ENCODE results near the gene PLEKHA1.

The PLEKHA1 gene

DNA sequence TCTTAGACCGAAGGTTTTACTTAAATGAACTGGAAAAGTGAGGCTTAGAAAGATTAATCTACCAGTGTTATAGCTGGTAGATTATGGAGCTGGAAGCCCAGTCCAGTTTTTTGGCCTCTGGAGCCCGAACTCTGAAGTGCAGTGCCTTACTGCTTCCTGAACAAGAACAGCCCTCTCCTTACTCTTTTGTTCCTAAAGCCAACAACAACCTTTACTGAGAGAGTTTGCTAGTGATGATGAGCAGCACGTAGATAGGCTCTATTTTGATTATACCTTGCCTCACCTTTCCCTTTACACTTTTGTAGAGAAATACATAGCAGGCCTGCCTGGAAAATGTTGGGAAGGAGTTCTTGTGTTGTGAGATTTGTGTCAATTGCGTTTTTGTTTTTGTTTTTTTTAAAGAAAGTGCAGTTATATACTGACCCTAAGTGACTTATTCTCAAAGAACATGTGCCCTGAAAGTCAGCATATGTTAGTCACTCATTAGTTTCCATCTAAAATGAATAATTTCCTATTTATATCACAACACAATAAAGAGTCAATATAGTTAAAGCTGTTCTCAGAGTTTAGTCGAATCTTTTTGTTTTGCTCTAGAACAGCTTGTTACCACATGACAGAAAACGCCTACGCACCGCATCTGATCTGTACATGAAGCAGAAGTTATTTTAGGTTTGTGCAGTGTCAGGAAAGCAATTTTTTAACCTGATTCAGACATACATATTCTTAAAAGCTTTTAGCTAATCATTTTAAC, 33.0 kb downstream of the PLEKHA1 start:
- DNase-seq (ENCODE audit: low read depth): peak; percentile 55
- H3K27me3 ChIP-seq (replicated peaks; ENCODE audit: control insufficient read depth, insufficient read depth, low read length): no peaks in the 10 kb centered on the region

DNA sequence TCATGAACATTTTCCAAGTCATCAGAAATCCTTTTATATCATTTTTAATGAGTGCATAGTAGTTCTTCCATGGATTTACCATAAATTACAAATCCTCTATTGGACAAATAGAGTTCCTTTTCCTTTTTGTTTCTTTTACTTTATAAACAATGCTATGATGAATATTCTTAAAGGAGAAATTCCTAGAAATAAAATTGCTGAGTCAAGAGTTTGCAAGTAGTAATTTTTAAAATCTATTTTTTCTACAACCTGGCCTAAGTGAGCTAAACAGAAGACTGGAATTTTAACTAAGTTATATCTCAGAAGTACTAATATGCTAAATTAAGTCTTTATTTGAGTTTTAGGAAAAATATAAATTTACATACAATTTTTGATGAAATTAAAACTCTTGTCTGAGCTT, 38.8 kb downstream of the PLEKHA1 start:
- no peak for DNase-seq (ENCODE audit: low read depth)
- Histone ChIP-seq H3K36me3 (ENCODE audit: control insufficient read depth, insufficient read depth, low read length, severe bottlenecking) (peaks cover 14% of the 10 kb centered on the region), H3K27me3 (replicated peaks; ENCODE audit: control insufficient read depth, insufficient read depth, low read length) (no peaks in the 10 kb centered on the region), H3K9me3 (ENCODE audit: control insufficient read depth, low read length) (no peaks in the 10 kb centered on the region), H3K9ac (ENCODE audit: low read length) (no peak overlapping the region), H3K4me1 (ENCODE audit: control insufficient read depth, insufficient read depth, low read length) (peaks cover 8% of the 10 kb centered on the region), H3K4me3 (ENCODE audit: low read length) (no peak overlapping the region)

More for the DNA sequence above, 33.0 kb downstream of the PLEKHA1 start:
- Histone ChIP-seq H3K9me3 (ENCODE audit: control insufficient read depth, low read length) (no peaks in the 10 kb centered on the region), H3K36me3 (ENCODE audit: control insufficient read depth, insufficient read depth, low read length, severe bottlenecking) (peaks cover 19% of the 10 kb centered on the region), H3K4me3 (ENCODE audit: low read length) (no peak overlapping the region), H3K9ac (ENCODE audit: low read length) (no peak overlapping the region), H3K4me1 (ENCODE audit: control insufficient read depth, insufficient read depth, low read length) (peaks cover 4% of the 10 kb centered on the region)

DNA sequence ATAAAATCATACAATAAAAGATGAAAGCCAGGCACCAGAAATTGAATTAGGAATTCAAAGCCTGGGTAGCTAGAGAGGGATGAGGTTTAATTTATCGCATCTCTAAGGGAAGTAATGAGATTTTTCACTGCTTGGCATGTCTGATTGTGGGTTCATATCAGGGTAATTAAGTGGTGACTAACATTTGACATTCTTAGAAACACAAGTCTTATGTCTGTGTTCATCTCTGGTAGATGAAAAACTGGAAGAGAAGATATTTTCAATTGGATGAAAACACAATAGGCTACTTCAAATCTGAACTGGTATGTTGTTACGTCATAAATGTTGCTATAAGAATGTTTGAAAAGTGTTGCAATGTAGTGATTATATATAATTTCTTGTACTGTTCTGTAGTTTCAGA, 43.2 kb downstream of the PLEKHA1 start:
- peaks cover 50% of the 10 kb centered on the region for H3K4me1 ChIP-seq (ENCODE audit: control insufficient read depth, insufficient read depth, low read length)
- DNase-seq (ENCODE audit: low read depth): peak; percentile 59
- H3K4me3 ChIP-seq (ENCODE audit: low read length): no peak overlapping the region
- no peak overlapping the region for H3K9ac ChIP-seq (ENCODE audit: low read length)
- H3K9me3 ChIP-seq (ENCODE audit: control insufficient read depth, low read length): no peaks in the 10 kb centered on the region
- H3K36me3 ChIP-seq (ENCODE audit: control insufficient read depth, insufficient read depth, low read length, severe bottlenecking): peaks cover 14% of the 10 kb centered on the region
- H3K27me3 ChIP-seq (replicated peaks; ENCODE audit: control insufficient read depth, insufficient read depth, low read length): no peaks in the 10 kb centered on the region

DNA sequence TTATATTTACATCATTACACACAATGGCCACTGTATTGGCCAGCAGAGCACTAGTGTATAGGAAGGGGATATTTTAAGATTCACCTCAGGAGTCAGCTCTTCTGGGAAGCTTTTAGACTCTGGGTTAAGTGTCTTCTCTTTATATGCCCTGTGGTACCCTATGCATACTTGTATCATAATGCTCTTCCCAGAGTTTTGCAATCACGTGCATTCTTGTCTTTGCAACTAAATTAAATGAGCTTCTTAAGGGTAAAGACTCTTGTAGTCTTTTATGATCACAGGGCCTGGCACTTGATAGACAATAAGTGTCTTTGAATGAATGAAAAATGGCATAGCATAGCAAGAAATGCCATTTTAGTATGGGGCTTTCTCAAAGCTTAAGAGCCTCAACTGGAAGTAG, 44.5 kb downstream of the PLEKHA1 start:
- DNase-seq (ENCODE audit: low read depth): peak; percentile 29
- no peak overlapping the region for H3K9ac ChIP-seq (ENCODE audit: low read length)
- H3K9me3 ChIP-seq (ENCODE audit: control insufficient read depth, low read length): no peaks in the 10 kb centered on the region
- no peaks in the 10 kb centered on the region for H3K27me3 ChIP-seq (replicated peaks; ENCODE audit: control insufficient read depth, insufficient read depth, low read length)
- no peak overlapping the region for H3K4me3 ChIP-seq (ENCODE audit: low read length)
- peaks cover 50% of the 10 kb centered on the region for H3K4me1 ChIP-seq (ENCODE audit: control insufficient read depth, insufficient read depth, low read length)
- peaks cover 14% of the 10 kb centered on the region for H3K36me3 ChIP-seq (ENCODE audit: control insufficient read depth, insufficient read depth, low read length, severe bottlenecking)

GRCh38 chr10:122419876-122420623, 45.5 kb downstream of the PLEKHA1 start:
- peak overlapping the region; percentile 4 for H3K4me3 ChIP-seq (ENCODE audit: low read length)
- no peaks in the 10 kb centered on the region for H3K9me3 ChIP-seq (ENCODE audit: control insufficient read depth, low read length)
- H3K27me3 ChIP-seq (replicated peaks; ENCODE audit: control insufficient read depth, insufficient read depth, low read length): no peaks in the 10 kb centered on the region
- DNase-seq (ENCODE audit: low read depth): peak; percentile 51
- H3K4me1 ChIP-seq (ENCODE audit: control insufficient read depth, insufficient read depth, low read length): peaks cover 50% of the 10 kb centered on the region
- H3K9ac ChIP-seq (ENCODE audit: low read length): peak overlapping the region; percentile 36
- peaks cover 10% of the 10 kb centered on the region for H3K36me3 ChIP-seq (ENCODE audit: control insufficient read depth, insufficient read depth, low read length, severe bottlenecking)

DNA sequence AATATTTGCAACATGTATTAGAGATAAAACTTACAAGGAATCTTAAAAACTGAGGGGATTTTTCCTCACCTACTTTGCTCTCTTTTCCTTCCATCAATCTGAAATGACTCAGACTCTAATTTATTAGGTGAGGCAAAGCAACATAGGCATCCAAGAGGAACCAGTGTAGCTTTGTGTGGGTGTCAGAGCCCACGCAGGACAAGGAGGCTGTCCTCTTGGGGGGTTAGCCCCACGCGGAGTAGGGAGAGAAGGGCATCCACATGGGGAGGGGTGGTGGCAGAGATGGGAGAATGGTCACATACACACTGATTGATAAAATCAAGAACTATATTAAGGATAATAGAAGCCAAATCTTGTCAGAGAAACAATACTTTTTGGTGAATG, 46.1 kb downstream of the PLEKHA1 start:
- Histone ChIP-seq H3K36me3 (ENCODE audit: control insufficient read depth, insufficient read depth, low read length, severe bottlenecking) (peaks cover 9% of the 10 kb centered on the region), H3K4me3 (ENCODE audit: low read length) (peak overlapping the region; percentile 10), H3K4me1 (ENCODE audit: control insufficient read depth, insufficient read depth, low read length) (peaks cover 50% of the 10 kb centered on the region), H3K9me3 (ENCODE audit: control insufficient read depth, low read length) (no peaks in the 10 kb centered on the region), H3K27me3 (replicated peaks; ENCODE audit: control insufficient read depth, insufficient read depth, low read length) (no peaks in the 10 kb centered on the region), H3K9ac (ENCODE audit: low read length) (peak overlapping the region; percentile 36)
- DNase-seq (ENCODE audit: low read depth): no peak

DNA sequence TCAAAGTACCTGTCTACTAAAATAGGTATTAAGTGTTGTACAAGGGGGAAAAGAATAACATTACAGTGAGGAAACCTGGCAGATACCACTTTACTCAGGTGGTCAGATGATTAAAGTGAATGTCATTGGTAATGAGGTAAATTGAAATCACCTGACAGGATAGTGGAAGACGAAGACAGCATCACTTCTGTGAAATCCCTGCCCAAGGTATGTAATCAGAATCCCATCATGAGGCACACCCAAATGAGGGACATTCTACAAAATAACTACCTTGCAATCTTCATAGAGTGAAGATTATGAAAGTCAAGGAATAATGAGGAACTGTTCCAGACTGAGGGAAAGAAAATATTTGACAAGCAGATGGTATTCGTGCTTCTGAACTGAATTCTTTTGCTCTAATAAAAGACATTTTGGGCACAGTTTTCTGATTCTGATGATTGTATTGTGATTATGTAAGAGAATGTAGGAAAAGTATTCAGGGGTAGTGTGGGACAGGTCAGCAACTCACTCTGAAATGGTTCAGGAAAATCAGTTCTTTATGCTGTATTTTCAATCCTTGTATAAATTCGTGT, 46.6 kb downstream of the PLEKHA1 start:
- DNase-seq (ENCODE audit: low read depth): peak; percentile 15
- no peaks in the 10 kb centered on the region for H3K27me3 ChIP-seq (replicated peaks; ENCODE audit: control insufficient read depth, insufficient read depth, low read length)
- H3K4me1 ChIP-seq (ENCODE audit: control insufficient read depth, insufficient read depth, low read length): peaks cover 50% of the 10 kb centered on the region
- peak overlapping the region; percentile 36 for H3K9ac ChIP-seq (ENCODE audit: low read length)
- peaks cover 5% of the 10 kb centered on the region for H3K36me3 ChIP-seq (ENCODE audit: control insufficient read depth, insufficient read depth, low read length, severe bottlenecking)
- peak overlapping the region; percentile 10 for H3K4me3 ChIP-seq (ENCODE audit: low read length)
- H3K9me3 ChIP-seq (ENCODE audit: control insufficient read depth, low read length): no peaks in the 10 kb centered on the region

DNA sequence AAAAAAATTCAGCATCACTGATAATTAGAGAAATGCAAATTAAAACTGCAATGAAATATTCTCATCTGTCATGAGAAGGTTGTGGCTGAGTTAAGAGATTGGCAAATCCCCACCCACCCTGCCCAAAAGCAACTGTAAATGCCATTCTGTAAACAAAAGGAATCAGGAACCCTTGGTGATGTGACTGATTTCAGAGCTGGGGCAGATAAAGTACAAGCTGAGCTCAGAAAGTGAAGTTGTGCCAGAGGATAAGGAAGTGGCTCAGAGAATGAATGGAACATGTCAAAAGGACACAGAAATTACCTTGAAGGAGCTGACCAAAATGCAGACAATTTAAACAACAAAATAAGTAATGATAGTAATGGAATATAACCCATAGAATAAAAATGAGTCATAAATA, 47.2 kb downstream of the PLEKHA1 start:
- peak; percentile 20 for DNase-seq (ENCODE audit: low read depth)
- Histone ChIP-seq H3K9me3 (ENCODE audit: control insufficient read depth, low read length) (no peaks in the 10 kb centered on the region), H3K9ac (ENCODE audit: low read length) (no peak overlapping the region), H3K4me3 (ENCODE audit: low read length) (no peak overlapping the region), H3K36me3 (ENCODE audit: control insufficient read depth, insufficient read depth, low read length, severe bottlenecking) (peaks cover 6% of the 10 kb centered on the region), H3K4me1 (ENCODE audit: control insufficient read depth, insufficient read depth, low read length) (peaks cover 50% of the 10 kb centered on the region), H3K27me3 (replicated peaks; ENCODE audit: control insufficient read depth, insufficient read depth, low read length) (no peaks in the 10 kb centered on the region)

DNA sequence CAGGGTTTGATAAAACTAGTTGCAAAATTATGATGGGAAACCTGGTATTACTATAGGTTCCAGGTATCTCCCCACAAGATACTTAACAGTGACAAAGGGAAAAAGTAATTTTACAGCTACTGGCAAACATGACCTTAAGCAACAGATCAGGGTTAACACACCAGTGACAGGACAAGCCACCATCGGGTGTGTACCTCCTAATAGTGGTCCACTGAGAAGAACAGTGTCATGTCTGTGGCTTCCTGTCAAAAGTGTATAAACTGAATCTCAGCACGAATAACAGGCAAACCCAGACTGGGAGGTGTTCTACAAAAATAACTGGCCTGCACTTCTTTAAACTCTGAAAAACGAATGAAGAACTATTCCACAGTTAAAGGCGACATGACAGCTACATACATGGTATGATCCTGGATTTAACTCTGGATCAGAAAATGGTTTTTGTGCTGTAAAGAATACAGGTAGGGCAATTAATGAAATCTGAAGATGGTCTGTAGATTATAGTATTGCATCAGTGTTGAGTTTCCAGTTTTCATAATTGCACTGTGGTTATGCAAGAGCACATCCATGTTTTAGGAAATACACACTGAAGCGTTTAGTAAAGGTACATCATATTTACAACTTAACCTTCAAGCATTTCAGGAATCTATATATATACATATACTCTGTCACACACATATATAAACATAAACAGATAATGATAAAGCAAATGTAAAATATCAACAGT, 47.9 kb downstream of the PLEKHA1 start:
- peaks cover 11% of the 10 kb centered on the region for H3K36me3 ChIP-seq (ENCODE audit: control insufficient read depth, insufficient read depth, low read length, severe bottlenecking)
- no peak for DNase-seq (ENCODE audit: low read depth)

DNA sequence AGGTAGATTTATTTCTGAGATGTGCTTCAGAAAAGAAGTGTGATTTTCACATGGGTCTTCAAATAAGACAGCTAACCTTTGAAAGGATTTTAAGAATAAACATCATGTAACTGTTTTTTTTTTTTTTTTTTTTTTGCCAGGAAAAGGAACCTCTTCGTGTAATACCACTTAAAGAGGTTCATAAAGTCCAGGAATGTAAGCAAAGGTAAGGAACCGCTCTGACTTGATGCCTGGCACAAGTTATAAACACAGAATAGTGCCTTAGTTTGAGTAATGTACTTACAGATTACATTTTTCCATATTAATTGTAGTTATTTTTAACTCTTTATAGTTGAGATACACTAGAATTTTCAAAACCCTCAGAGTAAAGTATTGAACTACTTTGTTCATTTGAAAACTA, 49.6 kb downstream of the PLEKHA1 start:
- peaks cover 35% of the 10 kb centered on the region for H3K4me1 ChIP-seq (ENCODE audit: control insufficient read depth, insufficient read depth, low read length)
- no peak overlapping the region for H3K4me3 ChIP-seq (ENCODE audit: low read length)
- no peaks in the 10 kb centered on the region for H3K27me3 ChIP-seq (replicated peaks; ENCODE audit: control insufficient read depth, insufficient read depth, low read length)
- H3K9ac ChIP-seq (ENCODE audit: low read length): no peak overlapping the region
- H3K36me3 ChIP-seq (ENCODE audit: control insufficient read depth, insufficient read depth, low read length, severe bottlenecking): peaks cover 19% of the 10 kb centered on the region
- no peak for DNase-seq (ENCODE audit: low read depth)
- no peaks in the 10 kb centered on the region for H3K9me3 ChIP-seq (ENCODE audit: control insufficient read depth, low read length)

More for the DNA sequence above, 47.9 kb downstream of the PLEKHA1 start:
- no peaks in the 10 kb centered on the region for H3K27me3 ChIP-seq (replicated peaks; ENCODE audit: control insufficient read depth, insufficient read depth, low read length)
- no peak overlapping the region for H3K4me3 ChIP-seq (ENCODE audit: low read length)
- no peaks in the 10 kb centered on the region for H3K9me3 ChIP-seq (ENCODE audit: control insufficient read depth, low read length)
- peaks cover 50% of the 10 kb centered on the region for H3K4me1 ChIP-seq (ENCODE audit: control insufficient read depth, insufficient read depth, low read length)
- no peak overlapping the region for H3K9ac ChIP-seq (ENCODE audit: low read length)

DNA sequence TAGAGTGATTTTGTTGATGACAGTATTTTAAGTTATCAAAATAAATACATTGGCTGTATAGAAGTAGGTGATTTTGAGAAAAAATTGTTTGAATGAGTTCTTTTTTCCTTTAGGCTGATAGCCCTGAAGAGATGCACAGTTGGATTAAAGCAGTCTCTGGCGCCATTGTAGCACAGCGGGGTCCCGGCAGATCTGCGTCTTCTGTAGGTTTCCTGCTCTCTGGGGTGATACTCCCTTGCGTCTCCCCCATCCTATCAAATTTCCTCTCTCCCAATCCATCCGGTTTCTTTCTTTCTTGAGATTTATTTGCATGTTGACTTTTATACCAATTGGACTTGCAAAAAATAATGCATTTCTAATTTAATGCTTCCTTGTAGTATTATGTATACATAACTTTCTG, 52.3 kb downstream of the PLEKHA1 start:
- Histone ChIP-seq H3K9ac (ENCODE audit: low read length) (no peak overlapping the region), H3K9me3 (ENCODE audit: control insufficient read depth, low read length) (no peaks in the 10 kb centered on the region), H3K36me3 (ENCODE audit: control insufficient read depth, insufficient read depth, low read length, severe bottlenecking) (peaks cover 25% of the 10 kb centered on the region), H3K4me1 (ENCODE audit: control insufficient read depth, insufficient read depth, low read length) (peaks cover 7% of the 10 kb centered on the region), H3K27me3 (replicated peaks; ENCODE audit: control insufficient read depth, insufficient read depth, low read length) (no peaks in the 10 kb centered on the region), H3K4me3 (ENCODE audit: low read length) (no peak overlapping the region)
- DNase-seq (ENCODE audit: low read depth): no peak
